Measurements from ENCODE around the gene RNF180.

DNA sequence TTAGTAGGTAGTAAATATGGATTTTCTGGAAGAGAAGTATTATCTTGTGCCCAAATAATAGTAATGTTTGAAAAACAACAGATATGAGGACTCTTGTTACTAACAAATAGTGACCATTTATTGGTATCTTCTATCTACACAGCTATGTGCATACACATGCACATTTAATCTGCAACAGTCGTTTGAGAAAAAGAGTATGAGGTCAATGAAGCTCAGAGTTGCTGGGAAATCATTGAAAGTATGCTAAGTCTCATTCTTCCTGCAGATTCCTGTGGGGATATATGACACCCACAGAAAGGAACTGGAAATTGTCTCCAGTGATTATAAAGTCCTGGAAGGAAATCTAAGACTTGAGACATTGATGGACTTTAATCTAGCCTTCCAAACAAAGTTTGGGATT, 40.1 kb upstream of the RNF180 start:
- TF ChIP-seq, protein P1, sequence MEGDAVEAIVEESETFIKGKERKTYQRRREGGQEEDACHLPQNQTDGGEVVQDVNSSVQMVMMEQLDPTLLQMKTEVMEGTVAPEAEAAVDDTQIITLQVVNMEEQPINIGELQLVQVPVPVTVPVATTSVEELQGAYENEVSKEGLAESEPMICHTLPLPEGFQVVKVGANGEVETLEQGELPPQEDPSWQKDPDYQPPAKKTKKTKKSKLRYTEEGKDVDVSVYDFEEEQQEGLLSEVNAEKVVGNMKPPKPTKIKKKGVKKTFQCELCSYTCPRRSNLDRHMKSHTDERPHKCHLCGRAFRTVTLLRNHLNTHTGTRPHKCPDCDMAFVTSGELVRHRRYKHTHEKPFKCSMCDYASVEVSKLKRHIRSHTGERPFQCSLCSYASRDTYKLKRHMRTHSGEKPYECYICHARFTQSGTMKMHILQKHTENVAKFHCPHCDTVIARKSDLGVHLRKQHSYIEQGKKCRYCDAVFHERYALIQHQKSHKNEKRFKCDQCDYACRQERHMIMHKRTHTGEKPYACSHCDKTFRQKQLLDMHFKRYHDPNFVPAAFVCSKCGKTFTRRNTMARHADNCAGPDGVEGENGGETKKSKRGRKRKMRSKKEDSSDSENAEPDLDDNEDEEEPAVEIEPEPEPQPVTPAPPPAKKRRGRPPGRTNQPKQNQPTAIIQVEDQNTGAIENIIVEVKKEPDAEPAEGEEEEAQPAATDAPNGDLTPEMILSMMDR (IDR thresholded peaks at IDR 0.05) = no peak
- no peak for TF ChIP-seq POLR2A (IDR thresholded peaks at IDR 0.05)
